Smooth muscle cell (in vitro differentiated cells): ENCODE results near the gene FUT3. TPM values are rescaled to one million over a fixed set of nuclear protein-coding genes. Genes with fewer than 3 reads are reported as not detected.
A peak's percentile ranks its signal among the peaks of the same experiment; 100 is the strongest.

Experiments used
- DNase-seq: peaks from one replicate; lab custom pipeline; 2025; ENCODE audit not compliant: unreplicated experiment; lab: John Stamatoyannopoulos, UW
- H2AFZ ChIP-seq: fragments of 200-600 bp; sonication (generic); 2 replicates; pipeline ENCODE4 v1.6.0; 2016; ENCODE audit warnings: antibody characterized with exemption, low read depth, mild to moderate bottlenecking
- H3F3A ChIP-seq: fragments of 200-600 bp; sonication (generic); 2 replicates; pipeline ENCODE4 v1.6.0; 2017; ENCODE audit warnings: antibody characterized with exemption, low read depth
- H3K27ac ChIP-seq: fragments of 200-600 bp; sonication (generic); 2 replicates; pipeline ENCODE4 v1.5.1; 2016; ENCODE audit warnings: low read depth, mild to moderate bottlenecking
- H3K27me3 ChIP-seq: fragments of 200-600 bp; sonication (generic); 2 replicates; pipeline ENCODE4 v1.6.1; 2016; ENCODE audit warnings: low read depth, mild to moderate bottlenecking
- H3K36me3 ChIP-seq: fragments of 200-600 bp; sonication (generic); 2 replicates; pipeline ENCODE4 v1.5.1; 2016; ENCODE audit warnings: low read depth
- H3K4me1 ChIP-seq: fragments of 200-600 bp; sonication (generic); 2 replicates; pipeline ENCODE4 v1.5.1; 2016; ENCODE audit warnings: low read depth
- H3K4me2 ChIP-seq: fragments of 200-600 bp; sonication (generic); 2 replicates; pipeline ENCODE4 v1.6.0; 2016; ENCODE audit warnings: mild to moderate bottlenecking
- H3K4me3 ChIP-seq: fragments of 200-600 bp; sonication (generic); 2 replicates; pipeline ENCODE4 v1.5.1; 2016; ENCODE audit warnings: mild to moderate bottlenecking
- H3K79me2 ChIP-seq: fragments of 200-600 bp; sonication (generic); 2 replicates; pipeline ENCODE4 v1.6.0; 2016; ENCODE audit warnings: low read depth, mild to moderate bottlenecking
- H3K9ac ChIP-seq: fragments of 200-600 bp; sonication (generic); 2 replicates; pipeline ENCODE4 v1.6.0; 2016; ENCODE audit warnings: low read depth
- H3K9me3 ChIP-seq: fragments of 200-600 bp; sonication (generic); replicated peaks from 2 replicates; pipeline ENCODE4 v1.5.1; 2016; ENCODE audit warnings: low read depth
- H4K20me1 ChIP-seq: fragments of 200-600 bp; sonication (generic); 2 replicates; pipeline ENCODE4 v1.6.0; 2016; ENCODE audit warnings: low read depth
- WGBS: methylation state at CpG from one replicate; pipeline ENCODE4 v1.1.7; 2016; ENCODE audit warnings: low lambda C conversion rate; 5-methylcytosine and 5-hydroxymethylcytosine counted together
- polyA plus RNA-seq: library from polyadenylated mRNA; unstranded; fragments of >200 nt; fragmentation: Nextera tagmentation; extraction: Ambion mirVana; gene quantifications from 2 replicates; pipeline ENCODE4 v1.2.1, GENCODE V29; 2016
- total RNA-seq: library from RNA; depleted of rRNA; stranded (reverse); fragments of >200 nt; gene quantifications from 2 replicates; pipeline ENCODE4 v1.2.3, GENCODE V29; 2014
- TF ChIP-seq, protein P1 (sequence below): fragments of 200-600 bp; sonication (generic); IDR thresholded peaks from 2 replicates; pipeline ENCODE4 v1.5.1; 2017; ENCODE audit warnings: borderline replicate concordance, mild to moderate bottlenecking, antibody characterized with exemption; ENCODE audit not compliant: insufficient read depth, poor library complexity, severe bottlenecking

The FUT3 gene
- total and polyA plus RNA-seq, 2 experiments from 2014 or later = 0.24 to 0.58 TPM

DNA sequence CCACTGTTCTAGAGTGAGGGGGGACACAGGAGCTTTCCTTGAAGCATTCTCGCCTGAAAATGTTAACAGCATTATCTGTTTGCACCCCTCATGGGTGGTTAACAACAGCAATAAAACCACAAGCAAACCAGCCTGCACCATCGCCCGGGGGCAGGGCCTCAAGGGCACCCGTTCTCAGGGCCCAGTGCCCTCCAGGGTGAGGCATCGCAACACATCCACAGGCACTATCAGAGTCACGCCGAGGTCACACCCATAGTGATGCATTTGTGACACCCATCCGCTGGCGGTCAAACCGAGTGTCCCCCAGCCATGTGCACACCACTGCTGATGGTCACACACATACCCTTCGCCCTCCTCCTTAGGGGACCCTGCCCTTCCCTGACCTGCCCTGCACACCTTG lies 14.5 kb upstream of the FUT3 start:
- TF ChIP-seq, protein P1, sequence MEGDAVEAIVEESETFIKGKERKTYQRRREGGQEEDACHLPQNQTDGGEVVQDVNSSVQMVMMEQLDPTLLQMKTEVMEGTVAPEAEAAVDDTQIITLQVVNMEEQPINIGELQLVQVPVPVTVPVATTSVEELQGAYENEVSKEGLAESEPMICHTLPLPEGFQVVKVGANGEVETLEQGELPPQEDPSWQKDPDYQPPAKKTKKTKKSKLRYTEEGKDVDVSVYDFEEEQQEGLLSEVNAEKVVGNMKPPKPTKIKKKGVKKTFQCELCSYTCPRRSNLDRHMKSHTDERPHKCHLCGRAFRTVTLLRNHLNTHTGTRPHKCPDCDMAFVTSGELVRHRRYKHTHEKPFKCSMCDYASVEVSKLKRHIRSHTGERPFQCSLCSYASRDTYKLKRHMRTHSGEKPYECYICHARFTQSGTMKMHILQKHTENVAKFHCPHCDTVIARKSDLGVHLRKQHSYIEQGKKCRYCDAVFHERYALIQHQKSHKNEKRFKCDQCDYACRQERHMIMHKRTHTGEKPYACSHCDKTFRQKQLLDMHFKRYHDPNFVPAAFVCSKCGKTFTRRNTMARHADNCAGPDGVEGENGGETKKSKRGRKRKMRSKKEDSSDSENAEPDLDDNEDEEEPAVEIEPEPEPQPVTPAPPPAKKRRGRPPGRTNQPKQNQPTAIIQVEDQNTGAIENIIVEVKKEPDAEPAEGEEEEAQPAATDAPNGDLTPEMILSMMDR = no peak
- H3K4me3 ChIP-seq = no peak overlapping the region
- no peak for DNase-seq
- H3K79me2 ChIP-seq = no peaks in the 10 kb centered on the region
- no peak overlapping the region for H2AFZ ChIP-seq
- H3K9me3 ChIP-seq = no peaks in the 10 kb centered on the region
- no peaks in the 10 kb centered on the region for H4K20me1 ChIP-seq
- H3K9ac ChIP-seq = no peak overlapping the region
- no peaks in the 10 kb centered on the region for H3K27me3 ChIP-seq
- no peaks in the 10 kb centered on the region for H3F3A ChIP-seq
- no peak overlapping the region for H3K27ac ChIP-seq
- no peak overlapping the region for H3K4me2 ChIP-seq
- 90% methylated on average over 11 of the region's 11 CpGs for whole genome bisulfite sequencing
- H3K36me3 ChIP-seq = no peaks in the 10 kb centered on the region
- no peaks in the 10 kb centered on the region for H3K4me1 ChIP-seq

GRCh38 chr19:5864725-5865486 lies 13.7 kb upstream of the FUT3 start:
- Histone ChIP-seq H3K79me2 (no peaks in the 10 kb centered on the region), H3K9ac (no peak overlapping the region), H3K27ac (no peak overlapping the region), H2AFZ (no peak overlapping the region), H3K27me3 (no peaks in the 10 kb centered on the region), H3K4me1 (no peaks in the 10 kb centered on the region), H3K9me3 (no peaks in the 10 kb centered on the region), H3K4me3 (no peak overlapping the region), H4K20me1 (no peaks in the 10 kb centered on the region), H3K36me3 (no peaks in the 10 kb centered on the region), H3F3A (no peaks in the 10 kb centered on the region), H3K4me2 (no peak overlapping the region)
- 89% methylated on average over 14 of the region's 14 CpGs for WGBS
- DNase-seq = no peak
- TF ChIP-seq, protein P1 = peak; percentile 19

GRCh38 chr19:5864013-5864720 lies 12.9 kb upstream of the FUT3 start:
- H3K27ac ChIP-seq = no peak overlapping the region
- DNase-seq = no peak
- 81% methylated on average over 9 of the region's 9 CpGs for WGBS
- no peaks in the 10 kb centered on the region for H3K27me3 ChIP-seq
- H3K79me2 ChIP-seq = no peaks in the 10 kb centered on the region
- no peak overlapping the region for H3K4me2 ChIP-seq
- no peaks in the 10 kb centered on the region for H3K4me1 ChIP-seq
- TF ChIP-seq, protein P1 = no peak
- no peaks in the 10 kb centered on the region for H3K36me3 ChIP-seq
- no peak overlapping the region for H2AFZ ChIP-seq
- H4K20me1 ChIP-seq = no peaks in the 10 kb centered on the region
- H3K9ac ChIP-seq = no peak overlapping the region
- H3F3A ChIP-seq = no peaks in the 10 kb centered on the region
- no peaks in the 10 kb centered on the region for H3K9me3 ChIP-seq
- no peak overlapping the region for H3K4me3 ChIP-seq
